ENCODE results near the gene ACOT7.
"Not testable (repeated sequence)": the region's sequence is repeated elsewhere in the genome, so short reads cannot be mapped to it uniquely, and the experiment has no call there.

The ACOT7 gene

GRCh38 chr1:6317098-6317760, 76.3 kb downstream of the ACOT7 start:
- in situ Hi-C loops (cut with HindIII; ENCODE audit: low sequenced_read_pairs): no loop called here

GRCh38 chr1:6316240-6317097, 77.1 kb downstream of the ACOT7 start:
- in situ Hi-C loops (cut with HindIII; ENCODE audit: low sequenced_read_pairs): no loop called here

GRCh38 chr1:6314503-6314902, 79.1 kb downstream of the ACOT7 start:
- in situ Hi-C loops (cut with HindIII; ENCODE audit: low sequenced_read_pairs): no loop called here

DNA sequence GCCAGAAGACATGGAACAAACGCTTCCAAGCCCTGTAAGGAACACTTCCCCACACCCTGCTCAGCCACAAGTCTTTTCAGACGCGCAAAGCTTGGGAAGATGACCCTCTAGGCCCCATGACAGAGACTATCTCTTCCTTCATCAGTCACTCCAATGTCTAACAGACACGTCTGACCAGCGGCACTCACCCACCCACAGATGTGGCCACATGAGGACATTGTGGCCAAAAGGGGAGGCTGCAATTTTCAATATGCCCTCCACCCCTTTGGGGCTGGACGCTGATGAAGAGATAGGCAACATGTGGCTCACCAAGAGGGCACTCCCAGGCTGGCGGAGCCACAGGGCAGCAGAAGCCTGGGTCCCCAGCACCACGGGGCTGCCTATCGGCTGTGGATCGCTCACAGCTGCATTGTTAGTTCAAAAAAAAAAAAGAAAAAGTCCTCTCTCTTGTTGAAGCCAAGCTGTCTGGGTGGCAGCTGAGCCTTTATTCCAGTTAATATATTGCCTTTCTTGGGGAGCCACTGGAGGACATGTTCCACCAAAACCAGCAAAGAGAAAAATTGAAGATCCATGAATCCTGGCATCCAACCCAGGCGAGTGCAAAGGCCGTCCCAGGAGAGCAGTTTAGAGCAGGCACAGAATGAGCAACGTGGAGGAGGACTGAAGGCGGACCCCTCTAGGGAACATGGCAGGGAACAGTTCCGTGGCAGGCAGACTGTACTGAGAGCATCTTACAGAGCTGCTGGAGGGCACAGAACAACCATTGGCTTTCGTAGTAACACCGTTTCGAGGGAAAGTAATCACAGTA, 80.0 kb downstream of the ACOT7 start:
- in situ Hi-C loops (cut with HindIII; ENCODE audit: low sequenced_read_pairs): no loop called here

GRCh38 chr1:6310116-6310848, 83.3 kb downstream of the ACOT7 start:
- in situ Hi-C loops (cut with HindIII; ENCODE audit: low sequenced_read_pairs): no loop called here

DNA sequence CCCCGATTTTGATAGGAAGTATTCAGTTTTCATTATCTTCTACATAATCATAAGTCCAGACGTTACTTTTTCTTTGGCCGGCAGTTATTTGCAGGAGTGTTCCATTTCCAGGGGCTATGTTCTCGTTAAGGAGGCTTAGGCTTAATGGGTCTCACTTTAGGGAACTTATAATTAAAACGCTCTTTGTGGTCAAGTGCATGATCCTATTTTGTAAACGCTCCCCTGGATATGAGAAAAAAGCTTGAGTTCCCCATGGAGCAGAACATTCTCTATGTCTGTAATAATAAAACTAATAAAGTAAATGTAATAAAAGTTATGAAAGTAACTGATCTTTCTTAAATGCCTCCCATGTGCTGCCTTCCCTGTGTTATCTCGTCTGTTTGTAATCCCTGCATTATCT, 84.0 kb downstream of the ACOT7 start:
- in situ Hi-C loops (cut with HindIII; ENCODE audit: low sequenced_read_pairs): no loop called here

GRCh38 chr1:6308449-6308848, 85.1 kb downstream of the ACOT7 start:
- in situ Hi-C loops (cut with HindIII; ENCODE audit: low sequenced_read_pairs): no loop called here

DNA sequence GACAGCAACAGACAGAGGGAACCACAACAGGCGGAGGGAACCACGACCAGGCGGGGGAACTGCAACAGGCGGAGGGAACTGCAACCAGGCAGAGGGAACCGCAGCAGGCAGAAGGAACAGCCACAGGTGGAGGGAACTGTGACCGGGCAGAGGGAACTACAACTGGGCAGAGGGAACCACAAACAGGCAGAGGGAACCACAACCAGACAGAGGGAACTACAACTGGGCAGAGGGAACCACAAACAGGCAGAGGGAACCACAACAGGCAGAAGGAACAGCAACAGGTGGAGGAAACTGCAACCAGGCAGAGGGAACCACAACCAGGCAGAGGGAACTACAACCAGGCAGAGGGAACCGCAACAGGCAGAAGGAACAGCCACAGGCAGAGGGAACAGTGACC, 85.9 kb downstream of the ACOT7 start:
- in situ Hi-C loops (cut with HindIII; ENCODE audit: low sequenced_read_pairs): not testable (repeated sequence)

DNA sequence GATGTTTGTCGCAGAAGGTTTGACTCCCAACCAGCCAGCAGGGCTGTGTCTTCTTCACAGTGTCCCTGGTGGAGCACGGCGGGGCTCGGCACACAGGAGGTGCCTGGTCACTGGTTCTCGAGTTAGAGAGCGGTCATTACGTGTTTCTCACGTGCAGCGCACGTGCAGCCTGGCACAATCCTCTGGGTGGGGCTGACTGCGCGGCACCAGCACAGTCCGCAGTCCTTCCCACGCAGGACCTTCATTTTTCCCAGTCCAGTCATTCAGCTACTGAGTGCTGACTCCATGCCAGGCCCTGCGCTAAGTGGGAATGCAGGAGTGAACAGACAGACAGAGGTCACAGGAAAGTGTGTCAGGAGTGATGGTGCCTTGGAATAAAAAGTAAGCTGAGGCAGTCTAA, 86.5 kb downstream of the ACOT7 start:
- in situ Hi-C loops (cut with HindIII; ENCODE audit: low sequenced_read_pairs): no loop called here

- in situ Hi-C loops (cut with HindIII; ENCODE audit: low sequenced_read_pairs): no loop called here
Observed at GRCh38 chr1:6303397-6304012, 90.1 kb downstream of the ACOT7 start.

DNA sequence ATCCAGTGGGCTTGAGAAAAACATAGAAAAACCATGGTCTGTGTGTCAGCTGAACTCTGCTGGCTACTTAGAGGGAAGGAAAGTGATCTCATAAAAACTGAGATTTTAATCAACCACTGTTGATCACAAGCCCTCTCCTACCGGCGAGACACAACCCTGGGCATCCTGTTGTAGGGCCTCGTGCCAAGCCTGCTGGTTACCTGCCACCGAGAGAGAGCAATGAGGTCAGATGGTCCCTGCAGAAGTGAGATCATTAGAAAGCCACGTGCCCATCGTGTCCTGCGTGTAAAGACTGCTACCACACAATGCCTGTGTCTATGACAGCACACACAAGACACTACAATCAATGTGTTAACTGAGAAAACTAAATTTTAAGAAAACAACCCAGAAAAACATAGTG, 91.0 kb downstream of the ACOT7 start:
- in situ Hi-C loops (cut with HindIII; ENCODE audit: low sequenced_read_pairs): no loop called here

- in situ Hi-C loops (cut with HindIII; ENCODE audit: low sequenced_read_pairs): no loop called here
Observed at GRCh38 chr1:6301526-6301925, 92.0 kb downstream of the ACOT7 start.

GRCh38 chr1:6300342-6301048, 93.1 kb downstream of the ACOT7 start:
- in situ Hi-C loops (cut with HindIII; ENCODE audit: low sequenced_read_pairs): no loop called here

DNA sequence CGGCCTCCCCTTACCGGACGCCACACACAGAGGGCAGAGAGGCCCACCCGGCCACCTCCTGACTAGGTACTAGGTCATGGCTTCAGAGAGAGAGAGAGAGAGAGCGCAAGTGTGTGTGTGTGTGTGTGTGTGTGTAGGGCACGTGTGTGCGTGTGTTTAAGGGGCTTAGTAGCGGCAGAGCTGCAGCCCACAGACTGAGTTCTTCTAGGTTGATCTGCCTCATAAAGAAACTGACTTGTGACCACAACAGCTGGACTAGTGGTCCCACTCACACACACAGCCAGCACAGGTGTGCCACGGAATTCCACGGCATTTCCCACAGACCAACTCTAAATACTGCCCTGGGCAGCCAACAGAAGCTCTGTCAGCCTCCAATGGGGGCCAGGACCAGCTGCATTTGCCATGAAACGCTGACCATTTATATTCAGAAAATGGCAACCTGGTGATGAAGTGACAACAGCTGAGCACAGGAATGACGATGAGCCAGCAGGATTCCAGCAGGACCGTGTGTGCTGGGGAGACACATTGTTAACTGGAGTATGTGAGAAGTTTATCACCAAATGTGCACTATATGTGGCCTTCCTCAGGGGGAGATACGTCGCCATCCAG, 93.9 kb downstream of the ACOT7 start:
- in situ Hi-C loops (cut with HindIII; ENCODE audit: low sequenced_read_pairs): no loop called here

DNA sequence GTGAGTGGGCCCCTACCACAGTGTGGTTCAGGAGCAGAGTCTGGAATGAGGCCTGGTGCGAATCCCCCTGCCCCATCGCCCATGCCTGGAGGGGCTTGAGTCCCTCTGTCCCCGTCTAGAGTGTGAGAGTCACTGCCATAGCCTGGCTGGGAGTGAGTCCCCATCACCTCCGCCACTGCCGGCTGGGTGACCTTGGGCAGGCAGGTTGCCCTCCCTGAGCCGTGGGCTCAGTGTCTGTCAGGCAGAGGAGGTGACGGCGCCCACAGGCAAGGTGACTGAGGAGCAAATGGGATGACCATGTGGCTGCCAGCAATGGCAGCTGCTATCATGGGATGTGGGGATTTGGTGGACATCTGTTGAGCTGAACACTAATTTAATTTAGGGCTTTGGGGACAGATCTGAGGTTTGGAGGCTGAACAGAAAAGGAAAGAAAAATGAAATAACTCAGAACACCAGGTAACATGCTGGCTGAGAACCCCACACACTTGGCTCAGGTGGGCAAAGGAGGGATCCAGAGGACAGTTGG, 94.6 kb downstream of the ACOT7 start:
- in situ Hi-C loops (cut with HindIII; ENCODE audit: low sequenced_read_pairs): no loop called here

GRCh38 chr1:6298530-6298929, 95.0 kb downstream of the ACOT7 start:
- in situ Hi-C loops (cut with HindIII; ENCODE audit: low sequenced_read_pairs): no loop called here

- in situ Hi-C loops (cut with HindIII; ENCODE audit: low sequenced_read_pairs): no loop called here
Observed at GRCh38 chr1:6295910-6296309, 97.7 kb downstream of the ACOT7 start.

GRCh38 chr1:6294890-6295556, 98.5 kb downstream of the ACOT7 start:
- in situ Hi-C loops (cut with HindIII; ENCODE audit: low sequenced_read_pairs): no loop called here

Measured in DLD1 (cell line).